HG02798 (cell line): ENCODE measurements around the gene ZYX.
"Not testable (repeated sequence)": the region's sequence is repeated elsewhere in the genome, so short reads cannot be mapped to it uniquely, and the experiment has no call there.

Experiments
- ATAC-seq: cut with Tn5 transposase; IDR thresholded peaks from one replicate; pipeline ENCODE4 v1.9.1; 2021; ENCODE audit warnings: mild to moderate bottlenecking; ENCODE audit not compliant: unreplicated experiment, poor library complexity

ZYX gene

DNA sequence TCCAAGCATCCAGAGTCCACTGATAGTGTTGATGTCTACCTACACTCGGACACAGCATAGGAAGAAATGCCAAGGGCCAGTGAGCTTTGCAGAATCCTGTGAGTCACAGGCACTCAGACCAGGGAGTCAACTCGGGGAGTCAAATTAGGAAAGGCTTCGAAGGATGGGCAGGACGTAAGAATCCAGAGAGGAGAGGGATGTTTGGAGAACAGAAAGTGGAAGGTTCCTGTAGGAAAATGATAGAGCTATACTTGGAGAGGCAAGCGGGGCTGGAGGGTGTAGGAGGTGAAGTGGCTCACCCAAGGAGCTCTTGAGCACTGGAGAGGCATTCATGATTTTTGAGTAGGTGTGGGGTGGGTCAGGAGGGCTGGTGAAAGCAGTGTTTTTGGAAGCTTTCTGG, 3.0 kb downstream of the ZYX start:
- no peak for ATAC-seq

DNA sequence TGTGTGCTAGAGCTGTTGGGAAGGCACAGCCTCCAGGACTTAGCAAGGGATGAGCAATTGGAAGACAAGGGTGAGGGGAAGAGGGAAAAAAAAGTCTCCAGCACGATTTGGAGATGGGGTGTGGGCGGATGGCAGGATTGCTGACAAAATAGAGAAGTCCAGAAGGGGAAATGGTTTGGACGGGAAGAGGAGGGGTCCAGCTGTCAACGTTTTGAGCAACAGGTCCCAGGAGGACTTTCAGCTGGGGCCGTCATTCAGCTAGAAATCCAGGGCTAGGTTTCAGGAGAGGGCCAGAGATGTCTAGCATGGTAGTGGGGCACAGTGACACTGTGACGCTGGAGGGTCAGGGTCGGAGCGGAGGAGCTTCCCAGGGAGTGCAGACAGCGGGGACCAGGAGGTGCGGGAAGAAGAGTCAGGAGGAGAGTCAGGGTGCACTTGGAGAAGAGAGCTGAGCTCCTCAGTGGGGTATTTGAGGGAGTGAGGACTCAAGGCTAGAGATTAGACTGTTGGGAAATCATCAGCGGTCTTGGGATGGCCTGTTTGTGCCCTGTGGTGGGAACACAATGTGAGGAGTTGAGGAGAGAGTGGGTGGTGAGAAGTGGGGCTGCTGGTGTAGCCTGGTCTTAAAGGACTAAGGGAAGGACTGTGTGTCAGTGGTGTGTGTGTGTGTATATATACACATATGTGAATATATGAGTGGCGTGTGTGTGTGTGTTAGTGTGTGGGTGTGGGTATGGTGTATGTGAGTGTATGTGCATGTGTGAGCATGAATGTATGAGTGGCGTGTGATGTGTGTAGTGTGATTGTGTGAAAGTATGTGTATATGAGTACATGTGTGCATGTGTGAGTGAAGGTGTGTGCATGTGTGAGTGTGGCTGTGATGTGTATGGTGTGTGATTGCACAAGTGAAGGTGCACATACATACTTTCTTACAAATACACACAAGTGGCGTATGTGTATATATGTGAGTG, 3.8 kb downstream of the ZYX start:
- ATAC-seq: no peak

DNA sequence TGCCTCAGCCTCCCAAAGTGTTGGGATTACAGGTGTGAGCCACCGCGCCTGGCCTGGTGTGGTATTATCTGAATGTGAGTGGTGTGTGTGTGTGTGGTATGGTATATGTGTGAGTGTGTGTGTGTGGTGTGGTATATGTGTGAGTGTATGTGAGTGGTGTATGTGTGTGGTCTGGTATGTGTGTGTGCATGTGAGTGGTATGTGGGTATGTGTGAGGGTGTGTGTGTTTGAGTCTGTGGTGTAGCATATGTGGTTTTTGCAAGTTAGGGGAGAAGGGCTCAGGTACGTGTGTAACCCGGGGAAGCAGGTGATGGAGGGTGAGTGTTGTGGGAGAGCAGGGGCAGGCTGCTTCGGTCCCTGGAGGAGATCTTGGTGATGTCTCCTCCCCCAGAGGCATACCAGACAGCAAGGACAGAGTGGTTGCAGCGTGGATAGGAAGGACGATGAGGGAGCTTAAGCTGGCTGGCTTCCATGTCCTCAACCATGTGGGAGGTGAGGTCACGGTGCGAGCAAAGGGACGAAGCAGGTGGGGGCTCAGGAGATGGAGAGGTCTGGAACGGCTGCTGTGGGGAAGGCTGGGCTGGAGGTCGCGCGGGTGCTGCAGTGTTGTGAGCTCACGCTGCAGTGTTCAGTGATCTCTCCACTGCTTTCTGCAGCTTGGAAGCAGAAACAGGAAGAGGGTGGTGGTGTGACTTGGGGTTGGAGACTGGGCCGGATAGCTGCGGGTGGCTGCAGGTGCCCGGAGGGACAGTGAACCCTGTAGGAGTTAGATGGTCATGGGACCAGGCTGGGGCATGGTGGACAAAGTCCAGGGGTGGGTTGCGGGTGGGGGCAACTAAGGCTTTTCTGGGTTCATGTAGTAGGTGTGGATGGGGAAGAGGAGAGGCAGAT, 5.0 kb downstream of the ZYX start:
- ATAC-seq: peak; percentile 36

DNA sequence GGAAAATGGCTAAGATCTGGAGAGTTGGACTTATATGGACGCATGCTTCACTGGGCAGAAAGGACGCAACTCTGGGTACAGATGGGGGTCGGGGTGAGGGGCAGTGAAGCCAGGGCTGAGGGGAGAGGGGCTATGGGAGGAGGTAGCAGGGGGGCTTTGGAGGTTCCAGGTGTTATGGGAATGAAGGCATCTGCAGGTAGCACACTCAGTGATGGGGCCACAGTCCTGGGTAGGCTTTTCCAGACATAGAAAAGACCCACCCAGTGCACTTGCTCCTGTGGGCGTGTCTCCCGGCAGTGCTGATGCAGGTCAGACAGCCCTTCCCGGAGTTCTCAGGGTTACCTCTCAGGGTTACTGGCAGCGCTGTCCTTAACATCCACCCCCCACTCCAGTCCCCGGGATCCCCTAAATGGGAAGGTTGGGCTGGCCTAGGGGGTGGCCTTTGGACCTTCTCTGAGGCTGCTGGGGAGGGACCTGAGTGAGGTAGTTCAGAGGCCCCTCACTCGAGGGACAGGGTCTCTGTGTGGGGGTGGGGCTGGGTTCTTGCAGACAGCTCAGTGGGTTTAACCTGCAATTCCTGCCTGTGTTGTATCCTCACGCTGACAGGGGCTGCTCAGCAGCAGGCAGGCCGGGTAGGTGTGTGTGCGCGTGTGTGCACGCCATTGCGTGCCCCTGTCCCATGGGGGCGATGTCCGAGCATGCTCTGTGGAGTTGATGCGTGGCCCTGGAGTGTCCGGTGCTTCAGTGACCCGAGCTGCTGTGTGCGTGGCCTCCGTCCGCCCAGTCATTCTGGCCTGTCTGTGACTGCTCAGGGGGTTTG, 6.2 kb downstream of the ZYX start:
- ATAC-seq: no peak

DNA sequence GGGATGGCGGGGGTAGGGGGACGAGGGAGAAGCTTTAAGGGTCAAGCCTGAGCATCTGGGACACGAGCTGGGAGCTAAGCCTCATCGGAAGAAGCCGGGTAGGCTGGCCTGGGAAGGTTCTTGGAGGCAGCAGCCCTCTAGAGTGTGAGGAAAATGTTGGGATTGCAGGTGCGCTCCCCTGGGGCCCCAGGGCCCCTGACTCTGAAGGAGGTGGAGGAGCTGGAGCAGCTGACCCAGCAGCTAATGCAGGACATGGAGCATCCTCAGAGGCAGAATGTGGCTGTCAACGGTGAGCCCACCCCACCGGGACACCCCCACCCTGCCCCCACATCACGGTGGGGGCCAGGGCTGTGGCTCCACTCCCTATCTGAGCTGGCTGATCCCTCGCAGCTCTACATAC, 6.9 kb downstream of the ZYX start:
- ATAC-seq: no peak

DNA sequence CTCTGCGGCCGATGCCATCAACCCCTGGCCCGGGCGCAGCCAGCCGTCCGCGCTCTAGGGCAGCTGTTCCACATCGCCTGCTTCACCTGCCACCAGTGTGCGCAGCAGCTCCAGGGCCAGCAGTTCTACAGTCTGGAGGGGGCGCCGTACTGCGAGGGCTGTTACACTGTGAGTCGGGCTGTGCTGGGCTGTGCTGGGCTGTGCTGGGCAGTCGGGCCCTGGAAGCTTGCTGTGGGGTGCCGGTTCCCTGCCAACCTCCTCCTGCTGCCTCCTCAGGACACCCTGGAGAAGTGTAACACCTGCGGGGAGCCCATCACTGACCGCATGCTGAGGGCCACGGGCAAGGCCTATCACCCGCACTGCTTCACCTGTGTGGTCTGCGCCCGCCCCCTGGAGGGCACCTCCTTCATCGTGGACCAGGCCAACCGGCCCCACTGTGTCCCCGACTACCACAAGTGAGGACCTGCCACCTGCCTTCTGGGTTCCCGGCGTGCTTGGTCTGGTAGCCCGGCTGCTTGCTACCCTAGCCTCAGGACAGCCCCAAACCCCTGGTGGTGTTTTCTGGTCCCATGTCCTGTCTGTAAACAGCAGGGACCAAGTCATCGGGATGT, 7.5 kb downstream of the ZYX start:
- no peak for ATAC-seq

DNA sequence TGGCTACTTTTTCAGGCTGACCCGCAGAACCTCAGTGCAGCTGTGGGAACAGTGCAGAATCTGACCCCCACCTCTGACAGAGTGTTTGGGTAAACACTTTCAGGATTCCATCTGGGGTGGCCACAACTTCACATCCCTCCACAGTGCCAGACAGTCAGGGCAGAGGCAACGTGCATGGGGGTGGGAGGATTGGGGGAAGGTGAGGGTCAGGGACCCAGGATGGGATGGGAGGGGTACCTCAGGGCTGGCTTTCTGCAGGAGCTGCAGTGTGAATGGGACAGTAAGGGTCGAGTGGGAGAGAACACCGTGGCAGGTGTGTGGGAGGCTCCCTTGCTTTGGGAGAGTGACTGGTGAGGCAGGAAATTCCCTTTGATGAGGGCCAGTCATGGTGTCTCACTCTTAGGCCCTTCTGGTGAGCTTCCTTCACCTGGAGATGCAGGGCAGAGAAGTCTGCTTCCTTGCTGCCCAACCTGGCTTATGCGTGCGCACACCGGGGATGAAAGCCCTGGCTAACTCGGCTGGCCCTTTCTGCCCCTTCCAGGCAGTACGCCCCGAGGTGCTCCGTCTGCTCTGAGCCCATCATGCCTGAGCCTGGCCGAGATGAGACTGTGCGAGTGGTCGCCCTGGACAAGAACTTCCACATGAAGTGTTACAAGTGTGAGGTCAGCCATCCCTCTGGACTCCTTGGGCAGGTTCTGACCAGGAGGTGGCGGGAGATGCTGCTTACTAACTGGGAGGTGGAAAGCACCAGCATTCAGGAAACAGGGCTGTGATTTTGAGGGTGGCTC, 8.4 kb downstream of the ZYX start:
- ATAC-seq: no peak

DNA sequence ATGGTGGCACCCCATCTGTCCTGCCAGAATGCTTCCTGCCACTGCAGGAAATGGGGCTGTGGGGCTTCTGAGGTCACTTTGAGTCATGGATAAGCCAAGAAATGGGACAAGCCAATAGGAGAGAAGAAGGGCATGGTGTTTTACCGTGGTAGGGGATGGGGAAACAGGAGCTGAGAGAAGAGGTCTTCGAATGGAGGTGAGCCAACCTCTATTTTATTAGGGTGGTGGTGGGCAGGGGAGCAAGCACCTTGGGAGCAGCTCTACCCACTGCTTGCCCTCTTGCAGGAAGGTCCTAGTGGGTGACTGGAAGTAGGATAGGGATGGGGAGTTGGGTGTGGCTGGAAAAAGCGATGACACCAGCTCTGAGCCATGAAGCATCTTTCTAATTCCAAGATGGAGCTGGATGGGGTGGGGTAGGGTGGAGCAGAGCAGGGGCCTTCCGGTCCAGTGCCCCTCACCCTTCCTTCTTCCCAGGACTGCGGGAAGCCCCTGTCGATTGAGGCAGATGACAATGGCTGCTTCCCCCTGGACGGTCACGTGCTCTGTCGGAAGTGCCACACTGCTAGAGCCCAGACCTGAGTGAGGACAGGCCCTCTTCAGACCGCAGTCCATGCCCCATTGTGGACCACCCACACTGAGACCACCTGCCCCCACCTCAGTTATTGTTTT, 9.1 kb downstream of the ZYX start:
- no peak for ATAC-seq

DNA sequence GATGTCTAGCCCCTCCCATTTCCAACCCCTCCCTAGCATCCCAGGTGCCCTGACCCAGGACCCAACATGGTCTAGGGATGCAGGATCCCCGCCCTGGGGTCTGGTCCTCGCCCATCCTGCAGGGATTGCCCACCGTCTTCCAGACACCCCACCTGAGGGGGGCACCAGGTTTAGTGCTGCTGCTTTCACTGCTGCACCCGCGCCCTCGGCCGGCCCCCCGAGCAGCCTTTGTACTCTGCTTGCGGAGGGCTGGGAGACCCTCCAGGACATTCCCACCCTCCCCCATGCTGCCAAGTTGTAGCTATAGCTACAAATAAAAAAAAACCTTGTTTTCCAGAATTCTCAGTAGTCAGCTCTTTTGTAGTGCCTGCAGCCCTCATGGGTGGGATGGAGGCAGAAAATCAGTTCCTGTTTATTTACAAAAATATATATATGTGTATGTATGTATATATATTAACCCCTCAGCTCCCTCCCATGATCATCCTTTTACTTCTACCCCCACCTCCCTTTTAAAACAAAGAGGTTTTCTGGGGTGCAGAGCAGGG, 9.7 kb downstream of the ZYX start:
- ATAC-seq: no peak

DNA sequence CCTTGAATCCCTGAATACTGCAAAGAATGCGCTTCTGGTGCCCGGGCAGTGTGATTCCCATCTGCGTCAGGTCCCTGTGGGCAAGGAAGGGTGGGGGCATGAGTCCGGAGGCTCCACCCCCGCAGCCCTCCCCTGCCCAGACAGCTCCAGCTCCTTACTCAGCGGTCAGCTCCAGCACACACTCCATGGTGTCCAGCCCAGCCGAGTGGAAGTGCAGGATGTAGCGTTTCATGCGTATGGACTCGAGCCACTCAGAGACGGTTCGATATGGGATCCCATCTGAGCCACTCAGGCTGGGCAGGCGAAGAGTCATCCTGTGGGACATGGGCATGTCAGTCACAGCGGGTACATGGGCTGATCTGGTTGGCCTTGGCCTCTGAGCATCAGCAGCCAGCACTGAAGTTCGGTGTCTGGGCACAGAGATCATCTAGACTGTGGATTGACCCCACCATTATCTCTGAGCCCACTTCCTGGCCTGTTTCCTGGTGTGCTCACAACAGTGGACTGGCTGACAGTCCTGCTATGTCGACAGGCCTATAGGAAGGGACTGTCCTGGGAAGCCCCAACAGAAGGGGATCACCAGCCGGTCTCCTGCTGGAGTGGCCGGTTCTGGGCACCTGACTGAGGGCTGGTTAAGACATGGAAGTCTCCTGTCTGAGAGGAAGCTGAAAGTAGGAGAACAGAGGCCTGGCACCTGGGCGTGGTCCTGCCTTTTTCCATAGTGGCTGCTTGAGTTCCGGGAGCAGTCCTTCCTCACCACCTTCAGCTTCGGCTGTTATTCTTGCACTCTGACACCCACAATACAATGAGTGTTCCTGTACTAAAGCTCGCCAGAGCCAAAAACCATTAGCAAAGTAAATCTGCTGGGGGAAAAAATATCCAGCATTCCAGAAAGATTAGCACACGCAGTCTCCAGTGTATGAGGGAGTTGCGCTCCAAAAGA, 10.6 kb downstream of the ZYX start:
- ATAC-seq: no peak

DNA sequence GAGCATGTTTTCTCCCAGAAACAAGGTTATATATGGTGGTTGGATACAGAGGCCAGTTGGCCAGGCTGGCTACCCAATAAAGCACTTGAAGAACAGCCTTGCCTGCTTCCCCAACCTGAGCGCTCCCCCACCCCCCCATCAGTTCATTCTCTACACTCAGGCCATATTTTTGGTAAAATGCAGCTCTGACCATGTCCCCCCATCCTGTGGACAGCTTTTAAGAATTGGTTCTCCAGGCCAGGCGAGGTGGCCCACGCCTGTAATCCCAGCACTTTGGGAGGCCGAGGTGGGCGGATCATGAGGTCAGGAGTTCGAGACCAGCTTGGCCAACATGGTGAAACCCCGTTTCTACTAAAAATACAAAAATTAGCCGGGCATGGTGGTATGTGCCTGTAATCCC, 11.3 kb downstream of the ZYX start:
- ATAC-seq: not testable (repeated sequence)

DNA sequence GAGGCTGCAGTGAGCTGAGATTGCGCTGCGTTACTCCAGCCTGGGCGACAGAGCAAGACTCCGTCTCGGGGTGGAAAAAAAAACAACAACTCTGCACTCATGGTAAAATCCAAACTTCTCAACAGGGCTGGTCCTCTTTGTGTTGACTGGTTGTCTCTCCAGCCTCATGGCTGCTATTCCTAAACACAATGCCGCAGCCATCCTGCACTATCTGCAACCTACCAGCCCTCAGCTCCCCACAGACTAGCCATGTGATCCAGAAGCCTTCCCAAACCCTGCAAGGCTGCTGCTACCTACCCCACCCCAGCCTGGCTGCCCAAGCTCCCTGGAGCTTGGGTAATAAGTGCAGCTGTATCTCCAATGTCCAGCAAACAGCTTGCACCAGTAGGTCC, 11.7 kb downstream of the ZYX start:
- no peak for ATAC-seq

DNA sequence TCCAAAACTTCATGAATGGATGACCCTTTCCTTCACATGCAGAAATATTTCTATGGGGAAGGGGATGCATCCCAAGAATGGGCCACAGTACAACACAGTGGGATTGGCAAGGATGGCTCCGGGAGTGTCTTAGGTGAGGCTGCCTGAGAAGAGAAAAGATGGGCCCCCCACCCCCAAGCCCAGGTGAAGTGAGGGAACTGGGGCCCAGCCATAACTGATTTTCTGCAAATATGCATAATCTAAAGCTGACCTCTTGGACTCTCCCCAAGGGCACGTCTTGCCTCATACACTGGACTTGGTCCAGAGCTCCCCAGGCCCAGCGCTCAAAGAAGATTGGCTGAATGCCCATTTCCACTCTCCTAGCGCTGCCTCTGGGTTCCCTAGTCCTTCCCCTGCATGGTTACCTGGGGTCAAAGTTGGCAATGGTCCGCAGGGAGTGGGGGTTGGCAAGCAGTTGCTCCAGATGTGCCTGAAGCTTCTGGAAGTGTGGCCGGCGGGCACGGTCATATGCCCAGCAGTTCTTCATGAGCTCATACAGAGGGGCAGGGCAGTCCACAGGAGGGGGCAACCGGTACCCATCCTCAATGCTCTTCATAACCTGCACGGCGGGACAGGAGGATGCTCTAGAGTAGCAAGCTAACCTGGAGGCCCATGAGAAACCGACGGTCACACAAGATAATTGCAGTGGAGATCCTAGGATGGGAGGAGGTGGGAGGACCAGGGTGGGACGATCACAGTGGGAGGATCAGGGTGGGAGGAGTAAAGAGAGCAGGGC, 12.3 kb downstream of the ZYX start:
- no peak for ATAC-seq

DNA sequence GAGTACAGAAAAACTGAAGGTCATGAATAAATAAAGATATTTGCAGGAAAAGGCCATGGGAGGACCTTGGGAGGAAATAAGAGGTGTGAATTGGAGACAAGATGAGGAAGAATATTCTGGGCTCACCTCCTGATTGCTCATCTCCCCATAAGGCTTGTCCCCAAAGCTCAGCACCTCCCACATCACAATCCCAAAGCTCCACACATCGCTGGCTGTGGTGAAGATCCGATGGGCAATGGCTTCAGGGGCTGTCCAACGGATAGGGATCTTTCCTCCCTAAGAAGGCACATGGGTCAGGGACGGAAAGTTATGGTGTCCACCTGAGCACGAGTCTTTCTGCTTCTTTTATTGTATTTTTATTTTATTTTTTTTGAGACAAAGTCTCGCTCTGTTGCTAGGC, 12.9 kb downstream of the ZYX start:
- ATAC-seq: no peak

DNA sequence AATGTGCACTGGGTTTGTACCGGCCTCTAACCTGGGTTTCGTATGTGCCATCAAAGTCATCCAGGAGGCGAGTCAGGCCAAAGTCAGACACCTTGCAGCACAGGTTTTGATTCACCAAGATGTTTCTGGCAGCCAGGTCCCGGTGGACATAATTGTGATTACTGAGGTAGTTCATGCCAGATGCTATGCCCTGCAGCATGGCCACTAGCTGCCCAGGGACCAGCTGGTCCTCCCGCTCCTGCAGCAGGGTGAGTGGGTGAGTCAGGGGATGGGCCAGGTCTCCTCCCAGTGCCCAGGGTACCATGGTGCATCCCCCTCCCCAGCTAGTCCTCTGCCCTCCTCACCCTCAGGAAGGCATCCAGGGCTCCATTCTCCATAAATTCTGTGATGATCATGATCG, 13.6 kb downstream of the ZYX start:
- no peak for ATAC-seq
